B cell (primary cell): ENCODE results near the gene RAC2. TPM values are rescaled to one million over a fixed set of nuclear protein-coding genes. Genes with fewer than 3 reads are reported as not detected.

Source experiments
- ATAC-seq: fragments of 200-7000 bp; cut with Tn5 transposase; one replicate; pipeline ENCODE4 v1.10.0; 2021; ENCODE audit warnings: low read depth, mild to moderate bottlenecking, moderate number of reproducible peaks, moderate library complexity
- CTCF ChIA-PET: fragments of 350-600 bp; sonication (Branson Sonifier 250); formaldehyde crosslinking; loops from one replicate; lab custom pipeline; 2021; ENCODE audit warnings: antibody characterized with exemption, inconsistent platforms; lab: Charles Lee
- POLR2A ChIA-PET: fragments of 350-600 bp; sonication (Branson Sonifier 250); formaldehyde crosslinking; loops from one replicate; lab custom pipeline; 2021; ENCODE audit warnings: antibody characterized with exemption; lab: Charles Lee
- DNase-seq: peaks from one replicate; pipeline ENCODE4 v3.0.0; 2013
- H2AFZ ChIP-seq: 2 replicates; pipeline ENCODE4 v1.6.1; 2012; ENCODE audit warnings: mild to moderate bottlenecking, low read depth, low read length; ENCODE audit not compliant: insufficient read depth, poor library complexity, severe bottlenecking
- H3K27ac ChIP-seq, 2 donors: 1 replicate in 1 of 2; 2 replicates in 1 of 2; pipeline ENCODE4 v1.5.1; 2012 to 2013; ENCODE audit warnings: low read length in 2 of 2, mild to moderate bottlenecking in 2 of 2, moderate library complexity in 1 of 2
- H3K27me3 ChIP-seq, 4 experiments: fragments of 200-600 bp in 1 of 4; sonication (generic) in 1 of 4; replicated peaks in 1 of 4; 1 replicate in 2 of 4; 2 replicates in 2 of 4; pipeline versions ENCODE4 v1.6.1 to v1.7.0; 2013 to 2016; ENCODE audit warnings: low read length in 3 of 4, mild to moderate bottlenecking in 2 of 4, mixed read lengths in 1 of 4, moderate library complexity in 1 of 4; ENCODE audit not compliant: insufficient read depth in 4 of 4, control insufficient read depth in 3 of 4; ENCODE audit errors: control extremely low read depth in 1 of 4
- H3K36me3 ChIP-seq, 2 experiments: replicated peaks in 1 of 2; 1 replicate in 1 of 2; 2 replicates in 1 of 2; pipeline versions ENCODE4 v1.6.1 to v1.7.1; 2013; ENCODE audit warnings: low read length in 1 of 2; ENCODE audit not compliant: insufficient read depth in 2 of 2, control insufficient read depth in 1 of 2; ENCODE audit errors: control extremely low read depth in 1 of 2, extremely low read depth in 1 of 2
- H3K4me1 ChIP-seq, 2 donors: fragments of 200-600 bp in 1 of 2; sonication (generic) in 1 of 2; 1 replicate in 1 of 2; 2 replicates in 1 of 2; pipeline versions ENCODE4 v1.5.1 to v1.6.1; 2013 to 2017; ENCODE audit warnings: low read length in 2 of 2; ENCODE audit not compliant: control insufficient read depth in 2 of 2, insufficient read depth in 2 of 2
- H3K4me2 ChIP-seq: replicated peaks from 2 replicates; pipeline ENCODE3; 2012; ENCODE audit warnings: mild to moderate bottlenecking, low read depth, low read length; ENCODE audit not compliant: poor library complexity, severe bottlenecking
- H3K4me3 ChIP-seq, 5 experiments: fragments of 200-600 bp in 1 of 5; sonication (generic) in 1 of 5; 1 replicate in 3 of 5; 2 replicates in 2 of 5; pipeline versions ENCODE4 v1.5.1 to v1.7.0; 2011 to 2016; ENCODE audit warnings: low read length in 4 of 5, mild to moderate bottlenecking in 4 of 5, low read depth in 2 of 5, control low read depth in 1 of 5, moderate library complexity in 1 of 5; ENCODE audit not compliant: insufficient read depth in 1 of 5; ENCODE audit errors: control extremely low read depth in 1 of 5, extremely low read depth in 1 of 5
- H3K79me2 ChIP-seq: fragments of 200-600 bp; sonication (generic); one replicate; pipeline ENCODE4 v1.6.0; 2016; ENCODE audit warnings: low read length; ENCODE audit not compliant: control insufficient read depth, insufficient read depth
- H3K9ac ChIP-seq: fragments of 200-600 bp; sonication (generic); 2 replicates; pipeline ENCODE4 v1.6.1; 2017; ENCODE audit warnings: mild to moderate bottlenecking, low read length, moderate library complexity
- H3K9me3 ChIP-seq, 3 donors: one replicate each; pipeline versions ENCODE4 v1.6.1 to v1.7.1; 2013; ENCODE audit warnings: low read length in 2 of 3; ENCODE audit not compliant: control insufficient read depth in 2 of 3, insufficient read depth in 1 of 3; ENCODE audit errors: control extremely low read depth in 1 of 3
- H4K20me1 ChIP-seq: 2 replicates; pipeline ENCODE4 v1.6.0; 2012; ENCODE audit warnings: mild to moderate bottlenecking, low read length; ENCODE audit not compliant: insufficient read depth, control insufficient read depth, poor library complexity, severe bottlenecking
- H3K27ac Mint-ChIP-seq: one replicate; pipeline ENCODE4 v1.8.0; 2021; ENCODE audit warnings: mixed read lengths
- H3K27me3 Mint-ChIP-seq: one replicate; pipeline ENCODE4 v1.8.0; 2021; ENCODE audit warnings: mixed read lengths
- H3K4me1 Mint-ChIP-seq: one replicate; pipeline ENCODE4 v1.8.0; 2021; ENCODE audit warnings: mixed read lengths
- H3K4me3 Mint-ChIP-seq: one replicate; pipeline ENCODE4 v1.8.0; 2021; ENCODE audit warnings: mixed read lengths
- H3K9me3 Mint-ChIP-seq: one replicate; pipeline ENCODE4 v1.8.0; 2022; ENCODE audit warnings: mixed read lengths; ENCODE audit not compliant: insufficient read depth
- CTCF ChIP-seq: fragments of 200-600 bp; IDR thresholded peaks from one replicate; pipeline ENCODE4 v1.8.0; 2022; ENCODE audit warnings: antibody characterized with exemption, mild to moderate bottlenecking
- EZH2 ChIP-seq: IDR thresholded peaks from 2 replicates; pipeline ENCODE4 v1.6.1; 2012; ENCODE audit warnings: borderline replicate concordance, low read depth, mild to moderate bottlenecking, moderate library complexity, low read length; ENCODE audit not compliant: insufficient read depth, poor library complexity, severe bottlenecking
- WGBS: methylation state at CpG from one replicate; pipeline ENCODE4 v1.1.5; 2013; ENCODE audit warnings: missing lambda C conversion rate; ENCODE audit not compliant: insufficient coverage; 5-methylcytosine and 5-hydroxymethylcytosine counted together
- intact Hi-C: fragments of 100-400 bp; cut with micrococcal nuclease; formaldehyde crosslinking; loops from one replicate; pipeline ENCODE4 v1.10.0; 2022
- polyA plus RNA-seq: library from polyadenylated mRNA; depleted of rRNA; stranded (reverse); fragments of >200 nt; gene quantifications from 2 replicates; pipeline ENCODE4 v1.2.3, GENCODE V29; 2012
- total RNA-seq, 2 donors: library from RNA; stranded (reverse); fragments of 120-200 nt in 1 of 2; gene quantifications; 1 replicate in 1 of 2; 2 replicates in 1 of 2; pipeline versions ENCODE4 v1.2.3 to v1.2.4, GENCODE V29; 2013 to 2022

Gene RAC2
- total and polyA plus RNA-seq, 2 donors (not counting 1 experiment from before 2014, with no cell fraction given), result 273 to 776 TPM

- H3K4me3 ChIP-seq, result no peak overlapping the region
These were observed 39.9 kb downstream of the RAC2 start for GRCh38 chr22:37204045-37204655.

More at GRCh38 chr22:37204045-37204655, 39.9 kb downstream of the RAC2 start:
- Mint-ChIP-seq H3K9me3 (no peaks in the 10 kb centered on the region), H3K4me1 (peaks cover 19% of the 10 kb centered on the region), H3K27ac (peak overlapping the region; percentile 26), H3K4me3 (no peak overlapping the region), H3K27me3 (no peaks in the 10 kb centered on the region)
- Histone ChIP-seq H2AFZ (no peak overlapping the region), H3K4me1 (peaks cover 14 to 23% of the 10 kb centered on the region in 2 donors), H3K4me2 (no peak overlapping the region), H3K9me3 (no peaks in the 10 kb centered on the region), H3K27me3 (no peaks in the 10 kb centered on the region), H4K20me1 (no peaks in the 10 kb centered on the region), H3K27ac (no peak overlapping the region), H3K9ac (no peak overlapping the region), H3K79me2 (no peaks in the 10 kb centered on the region), H3K36me3 (no peaks in the 10 kb centered on the region)
- 83% methylated on average over 5 of the region's 5 CpGs for WGBS
- POLR2A ChIA-PET, result no interaction called here
- DNase-seq, result no peak
- intact Hi-C loops, result no loop called here
- TF ChIP-seq EZH2 (no peak), CTCF (no peak)
- CTCF ChIA-PET, result interaction anchor here (1.6 kb wide), 1 partner anchor 56 kb away, joined by 4 read pairs; no protein-coding TSS in a partner anchor
- no peak for ATAC-seq
